NCI-H187 treated with DMSO at 0.1 percent for 48 hours (cell line): Measurements from ENCODE around the gene PZP.
"Not testable (repeated sequence)": the region's sequence is repeated elsewhere in the genome, so short reads cannot be mapped to it uniquely, and the experiment has no call there.

Experiments used
- DNase-seq: peaks from one replicate; lab custom pipeline; 2025; lab: John Stamatoyannopoulos, UW

PZP gene

DNA sequence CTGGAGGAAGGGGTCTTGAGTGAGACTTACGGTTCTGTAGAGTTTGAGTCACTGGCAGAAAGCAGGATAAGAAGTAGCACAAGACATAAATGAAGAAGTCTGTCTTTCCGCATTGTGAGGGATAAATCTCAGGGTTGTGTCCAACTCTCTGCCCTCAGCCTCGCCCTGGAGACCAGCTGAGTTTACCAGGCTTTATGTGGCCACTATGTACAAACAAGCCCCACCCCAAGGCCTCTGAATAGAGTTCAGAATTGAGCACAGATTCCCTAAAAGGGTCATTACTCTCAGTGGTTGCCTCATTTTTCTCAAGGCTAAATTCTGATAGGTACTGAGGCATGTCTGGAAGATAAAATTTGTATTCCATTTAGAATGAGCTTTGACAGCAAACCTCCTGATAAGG, at the start of gene PZP:
PZP (minus strand) TSS at position 167 of the 400 bp plus-strand sequence; CDS start at position 113, 54 bp downstream.
- no peak for DNase-seq

DNA sequence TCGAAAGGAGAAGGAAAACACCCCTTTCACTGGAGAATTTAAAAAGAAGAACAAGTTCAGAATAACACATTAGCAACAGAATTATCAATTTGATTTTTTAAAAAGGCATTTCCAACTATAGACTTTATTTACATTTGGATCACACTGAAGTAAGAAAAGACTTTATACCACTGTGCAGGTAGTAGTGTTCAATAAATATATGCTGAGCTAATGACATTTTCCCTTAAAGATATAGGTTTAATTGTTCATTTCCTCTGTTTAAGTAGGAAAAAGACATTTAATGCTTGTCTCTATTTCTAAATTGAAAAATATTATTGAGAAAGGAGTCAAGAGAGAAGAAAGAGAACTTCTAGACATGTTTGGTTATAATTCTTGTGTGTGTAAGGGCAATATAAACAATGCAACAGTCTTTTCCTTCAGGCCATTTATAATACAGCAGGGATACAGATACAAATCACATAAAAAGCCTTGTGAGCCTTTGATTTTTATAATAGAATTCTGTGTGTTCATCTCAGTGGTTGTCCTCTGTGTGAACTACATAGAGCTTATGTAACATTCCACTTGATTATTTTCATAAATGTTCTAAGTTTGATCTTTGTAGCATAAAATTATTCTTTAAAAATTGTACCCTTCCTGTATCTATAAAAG, 48.7 kb upstream of the PZP start:
- DNase-seq = no peak

DNA sequence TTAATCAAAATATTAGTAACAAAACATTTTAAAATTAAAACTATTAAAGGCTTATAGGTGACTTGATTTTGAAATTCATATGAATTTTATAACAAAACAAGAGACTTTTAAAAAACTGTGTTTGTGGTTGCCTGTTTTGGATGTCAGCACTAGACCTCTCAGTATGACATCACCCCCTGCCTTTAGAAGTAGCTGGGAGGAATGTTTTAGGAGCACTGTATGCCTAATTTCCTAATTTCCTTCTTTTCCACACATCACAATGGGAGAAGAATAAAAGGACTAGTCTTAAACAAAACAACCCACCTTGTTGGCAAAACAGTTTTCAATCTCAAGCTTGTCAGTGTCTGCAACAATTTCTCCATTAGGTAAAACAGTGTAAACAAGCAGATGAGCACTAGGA, 48.1 kb upstream of the PZP start:
- no peak for DNase-seq

DNA sequence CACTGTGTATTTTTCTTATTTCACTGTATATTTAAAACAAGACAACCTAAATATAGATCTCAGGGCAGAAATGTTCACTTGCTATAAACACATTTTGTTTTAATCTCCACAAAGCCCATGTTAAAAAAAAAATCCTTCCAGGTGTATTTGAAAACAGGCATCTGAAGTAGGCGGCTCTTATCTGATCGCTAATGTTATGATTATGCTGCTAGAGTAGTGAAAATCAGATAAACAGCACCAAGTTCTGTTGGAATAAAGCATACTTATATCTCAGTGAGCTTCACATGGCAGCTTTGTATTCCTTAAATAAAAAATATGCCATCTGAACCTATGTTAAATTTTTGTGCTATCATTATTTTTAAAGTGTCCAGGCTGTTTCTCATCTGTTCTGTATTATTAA, 47.6 kb upstream of the PZP start:
- DNase-seq = no peak

DNA sequence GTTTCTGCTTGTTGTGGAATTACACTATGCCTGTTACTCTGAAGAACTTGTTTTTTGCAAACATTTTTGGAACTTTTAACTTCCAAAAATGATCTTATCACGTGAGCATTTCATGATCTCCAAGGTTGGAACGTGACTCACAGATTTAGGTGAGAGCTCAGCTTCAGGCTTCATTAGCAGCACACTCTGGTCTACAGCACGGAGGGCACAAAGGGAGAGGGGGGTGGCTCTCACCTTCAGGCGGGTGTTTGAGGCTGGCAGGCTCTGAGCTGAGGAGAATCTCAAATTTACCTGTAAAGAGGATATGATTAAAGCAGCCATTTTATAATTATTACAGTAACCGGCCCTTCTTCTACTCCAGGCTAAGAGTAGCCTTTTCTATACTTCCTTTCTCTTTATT, 45.3 kb upstream of the PZP start:
- no peak for DNase-seq

DNA sequence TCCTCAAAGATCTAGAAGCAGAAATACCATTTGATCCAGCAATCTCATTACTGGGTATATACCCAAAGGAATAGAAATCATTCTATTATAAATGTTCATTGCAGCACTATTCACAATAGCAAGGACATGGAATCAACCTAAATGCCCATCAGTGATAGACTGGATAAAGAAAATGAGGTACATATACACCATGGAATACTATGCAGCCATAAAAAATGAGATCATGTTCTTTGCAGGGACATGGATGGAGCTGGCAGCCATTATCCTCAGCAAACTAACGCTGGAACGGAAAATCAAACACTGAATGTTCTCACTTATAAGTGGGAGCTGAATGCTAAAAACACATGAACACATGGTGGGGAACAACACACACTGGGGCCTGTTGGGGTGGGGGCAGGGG, 44.6 kb upstream of the PZP start:
- DNase-seq = not testable (repeated sequence)

DNA sequence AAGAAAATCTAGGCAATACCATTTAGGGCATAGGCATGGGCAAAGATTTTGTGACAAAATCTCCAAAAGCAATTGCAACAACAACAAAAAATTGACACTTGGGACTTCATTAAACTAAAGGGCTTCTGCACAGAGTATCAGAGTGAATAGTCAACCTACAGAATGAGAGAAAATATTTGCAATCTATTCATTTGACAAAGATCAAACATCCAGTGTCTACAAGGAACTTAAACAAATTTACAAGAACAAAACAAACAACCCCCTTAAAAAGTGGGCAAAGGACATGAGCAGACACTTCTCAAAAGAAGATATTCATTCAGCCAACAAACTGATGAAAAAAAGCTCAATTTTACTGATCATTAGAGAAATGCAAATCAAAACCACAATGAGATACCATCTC, 44.1 kb upstream of the PZP start:
- no peak for DNase-seq

DNA sequence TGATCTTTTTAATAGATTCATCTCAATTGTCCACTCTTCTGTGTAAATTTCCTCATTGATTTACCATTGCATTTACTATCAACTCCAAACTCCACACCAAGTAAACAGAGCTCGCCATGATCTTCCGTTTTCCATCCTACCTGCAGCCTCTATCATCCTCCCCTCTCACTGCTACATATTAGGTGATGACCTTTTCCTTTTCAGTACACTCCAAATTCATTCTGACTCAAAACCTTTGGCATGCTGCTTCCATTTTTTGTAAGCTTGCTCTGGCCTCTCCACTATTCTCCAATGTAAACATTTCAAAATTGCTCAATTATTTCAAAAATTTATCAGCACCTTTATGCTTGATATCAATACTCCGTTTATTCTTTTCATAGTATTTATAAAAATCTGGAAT, 40.2 kb upstream of the PZP start:
- no peak for DNase-seq

DNA sequence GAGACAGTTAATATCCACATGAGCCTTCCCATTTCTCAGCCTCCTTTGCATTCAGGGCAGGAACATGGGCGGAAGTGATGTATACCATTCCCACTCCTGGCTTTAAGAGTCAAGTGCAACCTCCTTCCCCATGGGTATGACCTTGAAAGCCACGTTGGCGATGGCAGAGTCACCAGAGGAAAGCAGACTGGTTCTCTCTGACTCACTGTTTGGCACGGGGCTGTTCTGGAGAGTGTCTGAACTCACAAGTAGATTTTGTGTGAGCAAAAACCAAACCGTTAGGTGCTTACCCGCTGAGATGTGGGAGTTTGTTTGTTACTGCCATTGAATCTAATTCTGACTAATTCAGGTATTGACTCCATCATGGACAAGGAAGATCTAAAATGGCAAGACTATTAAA, 36.7 kb upstream of the PZP start:
- no peak for DNase-seq

DNA sequence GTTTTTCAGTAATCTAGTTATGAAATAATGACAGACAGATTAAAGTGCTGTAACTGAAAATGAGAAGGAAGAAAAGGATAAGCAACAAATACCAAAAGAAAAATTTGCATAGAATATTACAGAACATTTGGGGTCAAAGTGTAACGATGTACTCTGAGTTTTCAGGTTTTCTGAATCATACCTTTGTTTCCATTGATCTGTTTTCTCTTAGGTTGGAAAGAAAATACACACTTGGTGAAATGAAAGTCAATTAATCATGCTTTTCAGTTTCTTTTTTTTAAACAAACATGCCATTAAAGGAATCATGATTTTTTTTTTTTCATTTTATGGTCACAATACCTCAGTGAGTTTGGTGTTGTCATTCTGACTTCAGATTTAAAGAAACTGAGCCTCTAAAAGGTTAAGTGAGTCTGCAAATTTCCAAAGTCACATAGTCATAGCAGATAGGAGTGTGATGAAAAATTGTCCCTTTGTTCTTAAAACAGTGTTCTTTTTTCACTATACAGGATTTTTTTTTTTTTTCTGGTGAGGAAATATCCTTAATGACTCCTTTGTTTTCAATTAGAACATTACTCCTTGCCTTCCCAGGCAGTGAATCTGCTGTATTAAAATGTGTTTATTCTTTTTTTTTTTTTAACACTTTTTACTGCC, 35.9 kb upstream of the PZP start:
- no peak for DNase-seq

DNA sequence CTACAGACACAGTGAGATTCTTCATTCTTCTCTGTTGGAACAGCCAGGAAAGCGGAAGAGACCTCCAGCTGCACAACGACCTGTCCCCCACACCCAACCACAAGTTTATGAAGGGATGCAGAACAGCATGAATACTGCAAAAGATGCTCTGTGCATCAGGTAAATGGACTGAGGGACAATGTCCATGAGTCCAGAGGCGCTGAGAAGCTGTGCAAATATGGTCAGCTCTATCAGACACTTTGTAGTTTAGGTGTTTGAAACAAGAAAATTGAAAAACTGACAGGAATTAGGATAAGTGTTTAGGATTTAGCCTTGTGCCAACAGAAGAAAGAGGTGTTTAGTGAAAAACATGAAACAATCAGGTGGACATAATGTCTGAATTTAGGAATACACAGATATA, 33.1 kb upstream of the PZP start:
- DNase-seq = no peak

DNA sequence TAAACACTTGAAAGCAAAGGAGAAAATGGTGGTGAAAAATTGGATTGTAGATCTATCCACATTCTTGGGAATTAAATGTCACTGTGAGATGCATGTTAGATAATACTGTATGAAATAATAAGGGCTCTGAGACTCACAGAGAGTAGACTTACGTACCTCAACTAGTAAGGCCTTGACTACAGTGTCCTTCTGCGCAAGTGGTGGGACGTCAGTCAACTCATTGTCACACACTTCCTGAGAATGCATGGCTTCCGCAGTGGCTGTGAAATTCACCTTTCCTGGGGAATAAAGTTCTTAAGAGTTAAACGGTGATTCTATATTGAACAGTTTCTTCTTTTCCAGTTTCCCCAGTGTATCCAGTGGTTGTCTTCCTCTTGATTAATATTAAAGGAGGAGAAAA, 32.6 kb upstream of the PZP start:
- DNase-seq = no peak

DNA sequence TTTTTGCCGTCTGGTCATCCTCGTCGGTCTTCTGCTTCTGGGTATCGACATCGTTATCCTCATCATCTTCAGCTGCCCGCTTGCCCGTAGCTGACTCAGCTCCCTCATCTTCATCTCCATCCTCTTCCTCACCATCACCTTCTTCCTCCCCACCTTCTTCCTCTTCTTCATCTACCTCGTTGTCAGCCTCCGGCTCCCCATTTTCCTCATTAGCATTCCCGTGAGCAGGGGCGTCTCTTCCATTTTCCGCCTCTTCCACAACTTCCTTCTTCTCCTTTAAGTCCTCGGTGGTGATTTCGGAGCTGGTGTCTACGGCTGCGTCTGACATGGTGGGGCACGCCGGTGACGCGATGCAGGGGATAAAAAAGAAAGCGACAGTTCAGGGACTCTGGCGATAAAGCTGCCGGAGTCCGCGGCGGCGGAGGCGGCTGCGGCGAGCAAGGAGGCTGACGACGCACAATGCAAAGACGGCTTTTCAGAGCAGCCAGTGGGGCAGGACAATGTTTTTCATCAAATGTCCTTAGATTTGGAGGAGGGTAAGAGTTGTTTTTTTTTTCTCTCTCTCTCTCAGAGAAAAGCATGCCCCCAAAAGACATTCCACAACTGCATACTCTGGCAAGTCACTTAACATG, 31.9 kb upstream of the PZP start:
- DNase-seq = not testable (repeated sequence)

DNA sequence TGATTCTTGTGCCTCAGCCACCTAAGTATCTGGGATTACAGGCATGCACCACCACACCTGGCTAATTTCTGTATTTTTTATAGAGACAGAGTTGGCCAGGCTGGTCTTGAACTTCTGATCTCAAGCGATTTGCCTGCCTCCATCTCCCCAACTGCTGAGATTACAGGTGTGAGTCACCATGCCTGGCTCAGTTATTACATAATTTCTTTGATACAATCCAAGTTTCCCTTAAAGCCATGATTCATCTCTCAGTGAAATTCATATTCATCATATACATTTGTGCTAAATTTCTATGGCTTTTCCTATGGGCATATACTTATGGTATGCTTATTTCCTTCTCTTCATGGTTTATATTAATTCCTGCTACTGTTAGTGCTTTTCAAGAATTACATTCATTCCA, 29.1 kb upstream of the PZP start:
- no peak for DNase-seq

DNA sequence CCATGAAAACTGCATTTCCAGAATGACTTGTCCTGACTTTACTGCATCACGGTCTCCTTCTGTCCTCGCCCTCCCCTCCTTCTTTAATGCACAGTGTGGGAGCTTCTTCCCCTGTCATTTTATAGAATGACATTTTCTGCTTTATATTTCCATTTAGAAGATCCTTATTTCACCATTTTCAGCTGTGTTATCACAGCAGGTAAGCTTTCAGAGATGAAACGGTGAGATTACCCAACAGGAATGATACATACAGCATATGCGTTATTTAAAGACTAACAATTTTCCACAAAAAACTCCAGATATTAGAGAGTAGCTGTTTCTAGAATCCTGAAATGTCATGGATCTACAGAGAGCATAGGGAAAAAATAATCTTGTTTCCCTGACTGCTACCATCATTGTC, 27.3 kb upstream of the PZP start:
- no peak for DNase-seq

DNA sequence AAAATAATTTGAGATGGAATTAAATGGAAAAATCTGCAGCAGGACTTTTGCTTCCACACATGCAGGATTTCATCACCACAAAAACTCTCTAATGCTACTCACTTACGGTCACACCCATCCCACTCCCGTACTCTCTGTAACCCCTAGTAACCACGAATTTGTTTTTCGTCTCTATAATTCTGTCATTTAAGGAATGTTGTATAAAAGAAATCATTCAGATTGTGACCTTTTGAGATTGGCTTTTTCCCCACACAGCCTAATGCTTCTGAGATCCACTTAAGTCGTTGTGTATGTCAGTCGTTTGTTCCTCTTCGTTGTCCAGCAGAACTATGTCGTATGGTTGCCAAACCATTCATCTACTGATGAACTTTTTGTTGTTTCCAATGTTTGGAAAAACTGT, 19.8 kb upstream of the PZP start:
- no peak for DNase-seq

DNA sequence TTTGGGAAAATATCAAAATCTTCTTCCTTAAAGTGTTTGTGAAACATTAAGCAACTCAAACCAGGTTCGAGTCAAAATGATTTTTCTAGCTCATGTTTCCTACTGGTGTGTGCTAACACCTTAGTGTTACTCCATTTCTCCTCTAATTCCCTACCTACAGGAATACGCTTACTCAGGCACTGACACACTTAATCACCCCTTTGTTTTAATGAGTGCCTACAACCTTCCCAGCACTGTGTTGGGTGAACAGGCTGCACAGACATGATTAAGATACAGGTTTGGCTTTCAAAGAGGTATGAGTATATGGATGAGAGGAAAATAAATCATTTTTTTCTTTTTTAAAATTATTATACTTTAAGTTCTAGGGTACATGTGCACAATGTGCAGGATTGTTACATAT, 15.6 kb upstream of the PZP start:
- no peak for DNase-seq

DNA sequence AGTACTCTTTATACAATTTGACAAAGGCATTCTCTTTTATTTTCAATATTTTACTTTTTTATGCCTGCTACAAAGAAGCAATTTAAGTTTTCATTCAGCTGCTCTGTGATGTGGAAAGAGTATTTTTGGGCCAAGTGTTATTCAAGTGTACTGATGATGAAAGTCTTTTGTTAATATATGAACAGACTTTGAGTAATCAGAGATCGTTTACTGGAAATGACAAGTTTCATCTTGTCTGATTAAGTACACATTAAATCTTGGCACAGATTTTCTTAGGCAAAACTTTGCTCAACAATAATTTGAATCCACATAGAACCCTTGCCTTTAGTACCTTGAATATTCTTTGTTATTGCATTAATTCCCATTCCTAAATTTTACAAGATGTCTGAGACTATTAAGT, 13.3 kb upstream of the PZP start:
- DNase-seq = no peak

DNA sequence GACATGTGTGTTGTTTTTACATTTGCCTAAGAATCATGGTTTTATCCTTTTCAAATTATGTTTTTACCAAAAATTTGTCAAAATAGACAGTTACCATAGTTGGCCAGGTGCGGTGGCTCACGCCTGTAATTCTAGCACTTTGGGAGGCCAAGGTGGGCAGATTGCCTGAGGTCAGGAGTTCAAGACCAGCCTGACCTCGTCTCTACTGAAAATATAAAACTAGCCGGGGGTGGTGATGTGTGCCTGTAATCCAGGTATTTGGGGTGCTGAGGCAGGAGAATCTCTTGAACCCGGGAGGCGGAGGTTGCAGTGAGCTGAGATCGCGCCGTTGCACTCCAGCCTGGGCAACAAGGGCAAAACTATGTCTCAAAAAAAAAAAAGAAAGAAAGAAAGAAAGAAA, 12.8 kb upstream of the PZP start:
- not testable (repeated sequence) for DNase-seq

DNA sequence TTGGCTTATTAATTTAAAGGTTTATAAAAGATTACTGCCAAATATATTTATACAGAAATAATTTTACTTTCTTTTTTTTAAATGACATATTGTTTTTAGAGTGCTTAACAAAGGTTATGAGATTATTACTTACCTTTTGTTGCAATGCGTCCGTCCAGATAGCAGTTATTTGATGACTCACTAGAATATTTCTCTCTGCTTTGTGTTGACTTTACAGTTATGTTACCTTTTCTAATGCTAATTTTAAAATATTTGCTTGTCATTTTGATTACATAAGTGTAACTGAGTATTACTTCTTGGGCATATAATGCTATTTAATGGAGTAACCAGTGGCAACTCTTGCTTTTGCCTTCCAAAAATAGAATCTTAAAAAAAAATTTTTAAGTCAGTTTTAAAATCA, 6.3 kb upstream of the PZP start:
- no peak for DNase-seq

DNA sequence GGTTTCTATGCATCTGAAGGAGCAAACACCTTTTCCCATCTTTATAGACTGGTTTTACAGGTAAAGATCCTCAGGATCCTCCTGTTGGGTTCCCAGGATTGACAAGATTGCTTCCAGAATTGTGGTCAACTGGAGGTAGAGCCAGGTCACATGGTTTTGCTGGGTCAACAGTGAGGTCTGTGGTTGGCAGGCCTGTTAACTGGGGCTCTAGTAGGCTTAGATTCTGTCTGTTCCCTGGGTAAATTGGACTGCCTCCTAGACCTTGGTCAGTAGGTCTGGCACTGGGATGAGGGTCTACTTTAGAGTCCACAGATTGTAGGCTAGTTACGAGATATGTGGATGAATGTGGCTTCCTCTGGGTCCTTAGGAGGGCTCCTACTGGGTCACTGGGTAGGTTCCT, 3.5 kb upstream of the PZP start:
- DNase-seq = no peak

DNA sequence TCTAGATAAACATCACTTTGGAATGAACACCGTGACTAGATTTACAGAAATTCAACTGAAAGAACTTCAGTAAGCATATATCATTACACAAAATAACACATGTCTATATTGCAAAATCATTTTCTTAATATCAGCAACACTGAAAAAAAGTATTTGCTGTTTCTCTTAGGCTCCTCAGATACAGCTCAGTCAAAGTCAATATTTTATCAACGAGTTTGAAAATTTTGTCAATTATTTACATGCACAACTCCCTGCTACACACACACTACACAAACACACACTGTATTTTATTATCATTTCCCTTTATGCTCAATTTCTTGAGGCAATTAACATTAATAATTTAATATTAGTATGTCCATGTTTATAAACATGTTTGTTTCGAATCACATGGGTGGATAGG, 3.8 kb downstream of the PZP start:
- DNase-seq = no peak

DNA sequence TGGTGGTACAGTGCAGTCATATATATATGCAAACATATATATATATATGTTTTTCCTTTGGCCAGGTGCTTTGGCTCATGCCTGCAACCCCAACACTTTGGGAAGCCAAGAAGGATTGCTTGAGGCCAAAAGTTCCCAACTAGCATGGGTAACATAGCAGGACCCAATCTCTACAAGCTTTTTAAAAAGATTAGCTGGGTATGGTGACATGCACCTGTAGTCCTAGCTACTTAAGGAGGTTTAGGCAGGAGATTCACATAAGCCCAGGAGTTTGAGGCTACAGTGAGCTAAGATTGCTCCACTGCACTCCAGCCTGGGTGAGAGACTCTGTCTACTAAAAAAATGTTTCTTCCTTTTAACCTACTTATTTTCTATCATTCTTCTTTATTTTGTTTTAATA, 10.2 kb downstream of the PZP start:
- DNase-seq = no peak

DNA sequence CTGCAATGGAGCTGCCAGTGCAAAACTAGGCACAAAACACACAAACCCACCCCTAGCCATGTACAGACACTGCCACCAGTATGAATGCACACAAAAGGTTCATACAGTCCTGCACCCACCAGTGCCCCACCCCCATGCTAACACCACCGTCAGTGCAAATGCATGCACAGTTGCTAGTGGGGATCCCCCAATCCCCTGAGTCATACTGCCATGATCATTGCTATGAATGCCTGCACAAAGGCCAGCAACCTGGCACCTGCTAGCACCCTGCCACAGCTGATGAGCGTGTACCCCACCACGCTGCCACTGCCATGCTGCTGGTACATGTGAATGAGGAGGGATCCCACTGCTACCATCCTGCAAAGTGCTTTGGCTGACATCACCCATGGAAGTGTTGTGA, 23.9 kb downstream of the PZP start:
- no peak for DNase-seq
